Measurements from ENCODE around the gene G2E3. TPM values are rescaled to one million over a fixed set of nuclear protein-coding genes. Genes with fewer than 3 reads are reported as not detected.

G2E3 gene
- total and polyA plus RNA-seq, 9 donors, result 5.5 to 20.4 (median 15.7) TPM

DNA sequence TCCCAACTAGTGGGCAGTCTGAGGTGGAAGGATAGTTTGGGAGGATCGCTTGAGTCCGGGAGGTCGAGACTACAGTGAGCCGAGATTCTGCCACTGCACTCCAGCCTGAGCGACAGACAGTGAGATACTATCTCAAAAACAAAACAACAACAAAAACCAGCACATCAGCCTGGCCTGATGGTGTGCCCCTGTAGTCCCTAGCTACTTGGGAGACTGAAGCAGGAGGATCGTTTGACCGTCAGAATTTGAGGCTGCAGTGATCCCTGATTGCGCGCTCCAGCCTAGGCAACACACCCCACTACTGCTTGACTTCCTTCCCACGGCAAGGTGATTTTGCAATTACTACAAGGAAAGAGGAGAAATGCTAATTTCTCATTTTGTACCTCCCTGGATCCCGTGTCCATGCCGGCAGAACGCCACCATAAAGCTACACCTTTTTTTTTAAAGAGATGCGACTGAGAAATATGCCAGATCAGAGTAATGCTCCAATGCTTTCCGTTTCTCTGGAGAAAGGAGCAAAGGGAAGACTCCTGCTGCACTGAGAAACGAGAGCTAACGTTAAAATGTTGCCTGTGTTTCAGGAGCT lies 62.5 kb downstream of the G2E3 start:
- no peaks in the 10 kb centered on the region for H3K9me3 ChIP-seq
- H3K4me3 ChIP-seq, result peak overlapping the region; percentile 88
- H3K27me3 ChIP-seq, result no peaks in the 10 kb centered on the region
- intact Hi-C loops (cut with DNase I), result no loop called here
- 6 to 13% (median 12%) methylated on average over 17 of the region's 17 CpGs for WGBS, 3 donors
- TF ChIP-seq POLR2A (IDR thresholded peaks at IDR 0.05) (no peak), EP300 (IDR thresholded peaks at IDR 0.05) (no peak)
- TF ChIP-seq, protein P1, sequence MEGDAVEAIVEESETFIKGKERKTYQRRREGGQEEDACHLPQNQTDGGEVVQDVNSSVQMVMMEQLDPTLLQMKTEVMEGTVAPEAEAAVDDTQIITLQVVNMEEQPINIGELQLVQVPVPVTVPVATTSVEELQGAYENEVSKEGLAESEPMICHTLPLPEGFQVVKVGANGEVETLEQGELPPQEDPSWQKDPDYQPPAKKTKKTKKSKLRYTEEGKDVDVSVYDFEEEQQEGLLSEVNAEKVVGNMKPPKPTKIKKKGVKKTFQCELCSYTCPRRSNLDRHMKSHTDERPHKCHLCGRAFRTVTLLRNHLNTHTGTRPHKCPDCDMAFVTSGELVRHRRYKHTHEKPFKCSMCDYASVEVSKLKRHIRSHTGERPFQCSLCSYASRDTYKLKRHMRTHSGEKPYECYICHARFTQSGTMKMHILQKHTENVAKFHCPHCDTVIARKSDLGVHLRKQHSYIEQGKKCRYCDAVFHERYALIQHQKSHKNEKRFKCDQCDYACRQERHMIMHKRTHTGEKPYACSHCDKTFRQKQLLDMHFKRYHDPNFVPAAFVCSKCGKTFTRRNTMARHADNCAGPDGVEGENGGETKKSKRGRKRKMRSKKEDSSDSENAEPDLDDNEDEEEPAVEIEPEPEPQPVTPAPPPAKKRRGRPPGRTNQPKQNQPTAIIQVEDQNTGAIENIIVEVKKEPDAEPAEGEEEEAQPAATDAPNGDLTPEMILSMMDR (IDR thresholded peaks at IDR 0.05), result no peak
- no peaks in the 10 kb centered on the region for H3K36me3 ChIP-seq
- H3K27ac ChIP-seq, result no peak overlapping the region
- peak in 2 of 5 donors; percentile 21 to 25 for DNase-seq
- peaks cover 3% of the 10 kb centered on the region for H3K4me1 ChIP-seq (ENCODE audit: insufficient read depth)

- intact Hi-C loops (cut with DNase I), result no loop called here
- TF ChIP-seq EP300 (IDR thresholded peaks at IDR 0.05), result no peak
- TF ChIP-seq POLR2A (IDR thresholded peaks at IDR 0.05), result peak; percentile 97
- TF ChIP-seq, protein P1 (IDR thresholded peaks at IDR 0.05), result no peak
- no peaks in the 10 kb centered on the region for H3K9me3 ChIP-seq
- no peaks in the 10 kb centered on the region for H3K27me3 ChIP-seq
- H3K27ac ChIP-seq, result peak within 1 kb of the TSS in 1 of 2 donors; percentile 58
- DNase-seq, result peak; percentile 90 to 94 (median 91)
- no peaks in the 10 kb centered on the region for H3K36me3 ChIP-seq
- peaks cover 3% of the 10 kb centered on the region for H3K4me1 ChIP-seq (ENCODE audit: insufficient read depth)
- H3K4me3 ChIP-seq, result peak within 1 kb of the TSS; percentile 88
- 0 to 1% (median 0%) methylated on average over 35 of the region's 35 CpGs for whole genome bisulfite sequencing, 3 donors
Measured at GRCh38 chr14:30621940-30622830, 63.2 kb downstream of the G2E3 start, which contains the start of gene SCFD1. TSS of gene SCFD1 (plus strand) at chr14:30622319. CDS start at chr14:30622339, 20 bp downstream.

- WGBS, 3 donors, result 61 to 69% (median 64%) methylated on average over 7 of the region's 7 CpGs
- Histone ChIP-seq H3K9me3 (no peaks in the 10 kb centered on the region), H3K4me3 (no peak overlapping the region), H3K27ac (no peak overlapping the region), H3K27me3 (no peaks in the 10 kb centered on the region), H3K36me3 (no peaks in the 10 kb centered on the region), H3K4me1 (ENCODE audit: insufficient read depth) (peaks cover 3% of the 10 kb centered on the region)
- TF ChIP-seq EP300 (IDR thresholded peaks at IDR 0.05), result no peak
- DNase-seq, result no peak
- intact Hi-C loops (cut with DNase I), result no loop called here
Measured at GRCh38 chr14:30623412-30624131, 64.6 kb downstream of the G2E3 start.

DNA sequence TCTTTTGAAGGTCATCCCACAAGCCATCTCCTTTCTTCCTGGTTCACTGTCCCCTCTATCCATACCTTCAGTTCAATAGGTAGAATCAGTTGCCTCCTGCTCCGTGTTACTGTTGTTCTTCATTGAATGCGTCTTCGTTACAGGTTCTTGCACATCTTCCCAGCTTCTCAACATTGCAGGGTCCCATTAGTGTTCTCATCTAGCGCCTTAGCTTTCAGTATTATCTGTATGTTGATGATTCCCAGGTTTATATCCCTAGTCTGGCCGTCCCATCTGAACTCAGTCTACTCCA lies 65.1 kb downstream of the G2E3 start:
- Histone ChIP-seq H3K36me3 (no peaks in the 10 kb centered on the region), H3K4me1 (ENCODE audit: insufficient read depth) (peaks cover 3% of the 10 kb centered on the region), H3K27ac (no peak overlapping the region), H3K9me3 (no peaks in the 10 kb centered on the region), H3K27me3 (no peaks in the 10 kb centered on the region), H3K4me3 (no peak overlapping the region)
- no peak for DNase-seq
- WGBS, 3 donors, result 94 to 97% (median 96%) methylated on average over 5 of the region's 5 CpGs
- no peak for TF ChIP-seq POLR2A (IDR thresholded peaks at IDR 0.05)
- no peak for TF ChIP-seq EP300 (IDR thresholded peaks at IDR 0.05)
- TF ChIP-seq, protein P1 (IDR thresholded peaks at IDR 0.05), result no peak
- intact Hi-C loops (cut with DNase I), result no loop called here
